ENCODE results near the gene USP34. TPM values are rescaled to one million over a fixed set of nuclear protein-coding genes. Genes with fewer than 3 reads are reported as not detected.

The USP34 gene
- polyA plus RNA-seq, 4 donors, result 35.0 to 90.2 (median 44.3) TPM

GRCh38 chr2:61287254-61287653 lies 183.6 kb downstream of the USP34 start:
- Histone ChIP-seq H3K27me3 (ENCODE audit: control insufficient read depth in 3 of 3, insufficient read depth in 3 of 3, low read length in 3 of 3) (no peaks in the 10 kb centered on the region), H3K9me3 (ENCODE audit: control insufficient read depth in 2 of 2, insufficient read depth in 1 of 2, low read depth in 1 of 2, low read length in 1 of 2) (no peaks in the 10 kb centered on the region), H3K4me3 (ENCODE audit: low read depth in 1 of 3, low read length in 3 of 3) (no peak overlapping the region), H3K4me1 (ENCODE audit: control insufficient read depth in 3 of 3, insufficient read depth in 2 of 3, low read depth in 1 of 3, low read length in 2 of 3) (peaks cover 0 to 2% (median 0%) of the 10 kb centered on the region in 3 donors), H3K27ac (ENCODE audit: low read depth in 1 of 3, low read length in 2 of 3) (peak overlapping the region in 1 of 3 donors; percentile 4), H3K36me3 (ENCODE audit: control insufficient read depth in 3 of 3, insufficient read depth in 2 of 3, low read depth in 1 of 3, low read length in 3 of 3) (peaks cover 0 to 13% (median 10%) of the 10 kb centered on the region in 3 donors)
- DNase-seq, result peak in 1 of 2 donors; percentile 16
- no peak for FAIRE-seq
- 37 to 80% (median 59%) methylated on average over 4 of the region's 4 CpGs for WGBS, 3 donors

GRCh38 chr2:61283443-61284160 lies 187.3 kb downstream of the USP34 start:
- DNase-seq, result peak in 1 of 2 donors; percentile 28

GRCh38 chr2:61282104-61282590 lies 188.7 kb downstream of the USP34 start:
- peaks cover 4 to 32% (median 14%) of the 10 kb centered on the region in 3 donors for H3K36me3 ChIP-seq (ENCODE audit: control insufficient read depth in 3 of 3, insufficient read depth in 2 of 3, low read depth in 1 of 3, low read length in 3 of 3)
- no peak for FAIRE-seq
- WGBS, 3 donors, result 95 to 99% (median 98%) methylated on average over 6 of the region's 6 CpGs
- DNase-seq, result no peak
- no peak overlapping the region for H3K4me3 ChIP-seq (ENCODE audit: low read depth in 1 of 3, low read length in 3 of 3)
- H3K27ac ChIP-seq (ENCODE audit: low read depth in 1 of 3, low read length in 2 of 3), result no peak overlapping the region
- H3K27me3 ChIP-seq (ENCODE audit: control insufficient read depth in 3 of 3, insufficient read depth in 3 of 3, low read length in 3 of 3), result no peaks in the 10 kb centered on the region
- no peaks in the 10 kb centered on the region for H3K9me3 ChIP-seq (ENCODE audit: control insufficient read depth in 2 of 2, insufficient read depth in 1 of 2, low read depth in 1 of 2, low read length in 1 of 2)
- no peaks in the 10 kb centered on the region for H3K4me1 ChIP-seq (ENCODE audit: control insufficient read depth in 3 of 3, insufficient read depth in 2 of 3, low read depth in 1 of 3, low read length in 2 of 3)

More at GRCh38 chr2:61283443-61284160, 187.3 kb downstream of the USP34 start:
- Histone ChIP-seq H3K36me3 (ENCODE audit: control insufficient read depth in 3 of 3, insufficient read depth in 2 of 3, low read depth in 1 of 3, low read length in 3 of 3) (peaks cover 0 to 25% (median 14%) of the 10 kb centered on the region in 3 donors), H3K9me3 (ENCODE audit: control insufficient read depth in 2 of 2, insufficient read depth in 1 of 2, low read depth in 1 of 2, low read length in 1 of 2) (no peaks in the 10 kb centered on the region), H3K4me1 (ENCODE audit: control insufficient read depth in 3 of 3, insufficient read depth in 2 of 3, low read depth in 1 of 3, low read length in 2 of 3) (peaks cover 0 to 1% (median 0%) of the 10 kb centered on the region in 3 donors), H3K27me3 (ENCODE audit: control insufficient read depth in 3 of 3, insufficient read depth in 3 of 3, low read length in 3 of 3) (no peaks in the 10 kb centered on the region), H3K27ac (ENCODE audit: low read depth in 1 of 3, low read length in 2 of 3) (no peak overlapping the region), H3K4me3 (ENCODE audit: low read depth in 1 of 3, low read length in 3 of 3) (no peak overlapping the region)
- no peak for FAIRE-seq
- WGBS, 3 donors, result 85 to 90% (median 85%) methylated on average over 1 of the region's 1 CpG

- H3K27ac ChIP-seq (ENCODE audit: low read depth in 1 of 3, low read length in 2 of 3), result no peak overlapping the region
- peaks cover 4 to 32% (median 14%) of the 10 kb centered on the region in 3 donors for H3K36me3 ChIP-seq (ENCODE audit: control insufficient read depth in 3 of 3, insufficient read depth in 2 of 3, low read depth in 1 of 3, low read length in 3 of 3)
- 96 to 98% (median 96%) methylated on average over 3 of the region's 3 CpGs for WGBS, 3 donors
- no peaks in the 10 kb centered on the region for H3K9me3 ChIP-seq (ENCODE audit: control insufficient read depth in 2 of 2, insufficient read depth in 1 of 2, low read depth in 1 of 2, low read length in 1 of 2)
- H3K4me3 ChIP-seq (ENCODE audit: low read depth in 1 of 3, low read length in 3 of 3), result no peak overlapping the region
- no peaks in the 10 kb centered on the region for H3K4me1 ChIP-seq (ENCODE audit: control insufficient read depth in 3 of 3, insufficient read depth in 2 of 3, low read depth in 1 of 3, low read length in 2 of 3)
- no peaks in the 10 kb centered on the region for H3K27me3 ChIP-seq (ENCODE audit: control insufficient read depth in 3 of 3, insufficient read depth in 3 of 3, low read length in 3 of 3)
- DNase-seq (no peak), FAIRE-seq (no peak)
Observed at GRCh38 chr2:61281321-61281720, 189.6 kb downstream of the USP34 start.

GRCh38 chr2:61277756-61278155 lies 193.1 kb downstream of the USP34 start:
- no peaks in the 10 kb centered on the region for H3K27me3 ChIP-seq (ENCODE audit: control insufficient read depth in 3 of 3, insufficient read depth in 3 of 3, low read length in 3 of 3)
- no peak for FAIRE-seq
- 97 to 99% (median 97%) methylated on average over 13 of the region's 13 CpGs for WGBS, 3 donors
- H3K4me1 ChIP-seq (ENCODE audit: control insufficient read depth in 3 of 3, insufficient read depth in 2 of 3, low read depth in 1 of 3, low read length in 2 of 3), result no peaks in the 10 kb centered on the region
- peaks cover 4 to 38% (median 14%) of the 10 kb centered on the region in 3 donors for H3K36me3 ChIP-seq (ENCODE audit: control insufficient read depth in 3 of 3, insufficient read depth in 2 of 3, low read depth in 1 of 3, low read length in 3 of 3)
- DNase-seq, result no peak
- no peaks in the 10 kb centered on the region for H3K9me3 ChIP-seq (ENCODE audit: control insufficient read depth in 2 of 2, insufficient read depth in 1 of 2, low read depth in 1 of 2, low read length in 1 of 2)
- no peak overlapping the region for H3K4me3 ChIP-seq (ENCODE audit: low read depth in 1 of 3, low read length in 3 of 3)
- H3K27ac ChIP-seq (ENCODE audit: low read depth in 1 of 3, low read length in 2 of 3), result no peak overlapping the region

- Histone ChIP-seq H3K27me3 (ENCODE audit: control insufficient read depth in 3 of 3, insufficient read depth in 3 of 3, low read length in 3 of 3) (no peaks in the 10 kb centered on the region), H3K4me1 (ENCODE audit: control insufficient read depth in 3 of 3, insufficient read depth in 2 of 3, low read depth in 1 of 3, low read length in 2 of 3) (no peaks in the 10 kb centered on the region), H3K36me3 (ENCODE audit: control insufficient read depth in 3 of 3, insufficient read depth in 2 of 3, low read depth in 1 of 3, low read length in 3 of 3) (peaks cover 4 to 34% (median 5%) of the 10 kb centered on the region in 3 donors), H3K9me3 (ENCODE audit: control insufficient read depth in 2 of 2, insufficient read depth in 1 of 2, low read depth in 1 of 2, low read length in 1 of 2) (no peaks in the 10 kb centered on the region), H3K4me3 (ENCODE audit: low read depth in 1 of 3, low read length in 3 of 3) (no peak overlapping the region), H3K27ac (ENCODE audit: low read depth in 1 of 3, low read length in 2 of 3) (no peak overlapping the region)
- FAIRE-seq, result no peak
- DNase-seq, result no peak
- 82 to 93% (median 88%) methylated on average over 1 of the region's 1 CpG for WGBS, 3 donors
Observed at GRCh38 chr2:61275575-61276184, 195.2 kb downstream of the USP34 start.

GRCh38 chr2:61272421-61273070 lies 198.3 kb downstream of the USP34 start:
- Histone ChIP-seq H3K9me3 (ENCODE audit: control insufficient read depth in 2 of 2, insufficient read depth in 1 of 2, low read depth in 1 of 2, low read length in 1 of 2) (no peaks in the 10 kb centered on the region), H3K4me1 (ENCODE audit: control insufficient read depth in 3 of 3, insufficient read depth in 2 of 3, low read depth in 1 of 3, low read length in 2 of 3) (no peaks in the 10 kb centered on the region), H3K4me3 (ENCODE audit: low read depth in 1 of 3, low read length in 3 of 3) (no peak overlapping the region), H3K27ac (ENCODE audit: low read depth in 1 of 3, low read length in 2 of 3) (no peak overlapping the region), H3K27me3 (ENCODE audit: control insufficient read depth in 3 of 3, insufficient read depth in 3 of 3, low read length in 3 of 3) (no peaks in the 10 kb centered on the region), H3K36me3 (ENCODE audit: control insufficient read depth in 3 of 3, insufficient read depth in 2 of 3, low read depth in 1 of 3, low read length in 3 of 3) (peaks cover 0 to 35% (median 4%) of the 10 kb centered on the region in 3 donors)
- FAIRE-seq, result no peak
- 93 to 99% (median 96%) methylated on average over 4 of the region's 4 CpGs for WGBS, 3 donors
- DNase-seq, result no peak

GRCh38 chr2:61268249-61268648 lies 202.6 kb downstream of the USP34 start:
- no peak for DNase-seq
- Histone ChIP-seq H3K36me3 (ENCODE audit: control insufficient read depth in 3 of 3, insufficient read depth in 2 of 3, low read depth in 1 of 3, low read length in 3 of 3) (peaks cover 2 to 30% (median 6%) of the 10 kb centered on the region in 3 donors), H3K4me3 (ENCODE audit: low read depth in 1 of 3, low read length in 3 of 3) (no peak overlapping the region), H3K4me1 (ENCODE audit: control insufficient read depth in 3 of 3, insufficient read depth in 2 of 3, low read depth in 1 of 3, low read length in 2 of 3) (no peaks in the 10 kb centered on the region), H3K9me3 (ENCODE audit: control insufficient read depth in 2 of 2, insufficient read depth in 1 of 2, low read depth in 1 of 2, low read length in 1 of 2) (no peaks in the 10 kb centered on the region), H3K27ac (ENCODE audit: low read depth in 1 of 3, low read length in 2 of 3) (no peak overlapping the region), H3K27me3 (ENCODE audit: control insufficient read depth in 3 of 3, insufficient read depth in 3 of 3, low read length in 3 of 3) (no peaks in the 10 kb centered on the region)
- 98 to 99% (median 98%) methylated on average over 4 of the region's 4 CpGs for WGBS, 3 donors
- FAIRE-seq, result no peak

Data from small intestine (tissue), 7 donors.